K562 (cell line): ENCODE data around the gene THEM4. TPM values are rescaled to one million over a fixed set of nuclear protein-coding genes. Genes with fewer than 3 reads are reported as not detected.

Source experiments
- ATAC-seq: fragments of 200-7000 bp; cut with Tn5 transposase; 3 replicates; pipeline ENCODE4 v1.9.1; 2020; ENCODE audit warnings: moderate library complexity
- BruUV-seq: library from RNA; stranded (reverse); fragments of 400-500 nt; replicated peaks from 2 replicates; lab custom pipeline; 2021; lab: Mats Ljungman, UMichigan
- CTCF ChIA-PET: fragments of 300-600 bp; formaldehyde crosslinking; extraction: SDS; loops from one replicate; lab custom pipeline; 2021; ENCODE audit warnings: low intra/inter-chr PET ratio; lab: Yijun Ruan, JAX
- POLR2A ChIA-PET: fragments of 300-600, 350-650 bp; sonication (Branson Sonifier 250); formaldehyde crosslinking; extraction: SDS; loops from one replicate; lab custom pipeline; 2021; ENCODE audit warnings: antibody characterized with exemption, inconsistent platforms; lab: Yijun Ruan, JAX
- DNase-seq, 4 experiments: peaks; one replicate each; pipeline versions ENCODE4 v3.0.0 to v3.0.0-alpha.2; 2011 to 2018; ENCODE audit warnings: low spot score in 3 of 4, mixed read lengths in 3 of 4; ENCODE audit errors: extremely low read depth in 1 of 4
- FAIRE-seq: peaks from 2 replicates; lab custom pipeline; 2011; peaks lifted over from hg19 to GRCh38; lab: Jason Lieb, UNC
- H2AFZ ChIP-seq: 2 replicates; pipeline ENCODE4 v1.6.0; 2011; ENCODE audit warnings: low read depth, low read length, control low read depth, inconsistent platforms
- H3K27ac ChIP-seq: fragments of 200-600 bp; 3 replicates; pipeline ENCODE4 v1.8.0; 2011; ENCODE audit warnings: low read depth, mild to moderate bottlenecking, control low read depth, inconsistent platforms, low read length, moderate library complexity, mixed read lengths; ENCODE audit errors: extremely low read depth
- H3K27me3 ChIP-seq, 2 experiments: fragments of 300-600 bp in 1 of 2; 2 replicates in 1 of 2; 3 replicates in 1 of 2; pipeline versions ENCODE4 v1.6.0 to v1.8.0; 2011; ENCODE audit warnings: inconsistent platforms in 2 of 2, low read length in 2 of 2, mild to moderate bottlenecking in 1 of 2, mixed read lengths in 1 of 2, moderate library complexity in 1 of 2; ENCODE audit not compliant: control insufficient read depth in 2 of 2, insufficient read depth in 2 of 2
- H3K36me3 ChIP-seq: fragments of 300-600 bp; 3 replicates; pipeline ENCODE4 v1.8.0; 2011; ENCODE audit warnings: mild to moderate bottlenecking, low read length, inconsistent platforms; ENCODE audit not compliant: control insufficient read depth, insufficient read depth
- H3K4me1 ChIP-seq, 2 experiments: fragments of 200-600 bp in 1 of 2; replicated peaks in 1 of 2; 2 replicates in 1 of 2; 3 replicates in 1 of 2; pipeline versions ENCODE4 v1.5.1 to v1.8.0; 2011; ENCODE audit warnings: inconsistent platforms in 2 of 2, low read length in 2 of 2, mild to moderate bottlenecking in 1 of 2, mixed read lengths in 1 of 2, moderate library complexity in 1 of 2; ENCODE audit not compliant: control insufficient read depth in 2 of 2, insufficient read depth in 2 of 2
- H3K4me2 ChIP-seq: 2 replicates; pipeline ENCODE4 v1.6.1; 2011; ENCODE audit warnings: low read length, control low read depth, inconsistent platforms, mixed read lengths; ENCODE audit not compliant: insufficient read depth
- H3K4me3 ChIP-seq: fragments of 200-600 bp; sonication (generic), shearing (Covaris generic); 2 replicates; pipeline ENCODE4 v1.5.1; 2016; ENCODE audit warnings: control low read depth, inconsistent platforms
- H3K79me2 ChIP-seq: fragments of 200-600 bp; 3 replicates; pipeline ENCODE4 v1.8.0; 2011; ENCODE audit warnings: low read length, inconsistent platforms; ENCODE audit not compliant: control insufficient read depth, insufficient read depth
- H3K9ac ChIP-seq, 2 experiments: 2 replicates each; pipeline versions ENCODE4 v1.6.0 to v1.6.1; 2011; ENCODE audit warnings: low read depth in 2 of 2, low read length in 2 of 2, control low read depth in 1 of 2, inconsistent platforms in 1 of 2, mild to moderate bottlenecking in 1 of 2, mixed read lengths in 1 of 2; ENCODE audit not compliant: insufficient read depth in 1 of 2
- H3K9me1 ChIP-seq: one replicate; pipeline ENCODE4 v1.6.0; 2011; ENCODE audit warnings: inconsistent platforms, mild to moderate bottlenecking, low read length, moderate library complexity; ENCODE audit not compliant: control insufficient read depth, insufficient read depth
- H3K9me3 ChIP-seq: replicated peaks from 2 replicates; pipeline ENCODE4 v1.5.1; 2011; ENCODE audit warnings: low read depth, low read length, inconsistent platforms; ENCODE audit not compliant: control insufficient read depth, insufficient read depth
- H4K20me1 ChIP-seq: replicated peaks from 2 replicates; pipeline ENCODE4 v1.6.1; 2011; ENCODE audit warnings: low read length, inconsistent platforms, mixed read lengths; ENCODE audit not compliant: control insufficient read depth, insufficient read depth
- BHLHE40 ChIP-seq: IDR thresholded peaks from 2 replicates; pipeline ENCODE4 v1.6.1; 2011; ENCODE audit warnings: low read length, improper control_type of control experiment
- EHMT2 ChIP-seq: fragments of 450-650 bp; IDR thresholded peaks from 2 replicates; pipeline ENCODE4 v1.6.1; 2018; ENCODE audit warnings: antibody characterized with exemption
- GABPA ChIP-seq: fragments of 200-800 bp; sonication (Bioruptor generic); conservative IDR thresholded peaks from 2 replicates; pipeline ENCODE4 v1.6.1; 2016; ENCODE audit warnings: low read depth, missing genetic modification characterization, missing compliant biosample characterization
- ZFP36 ChIP-seq: fragments of 150-350 bp; IDR thresholded peaks from 2 replicates; pipeline ENCODE4 v1.6.1; 2018; ENCODE audit warnings: low read length, low read depth; ENCODE audit not compliant: partially characterized antibody
- ZNF165 ChIP-seq: fragments of 250-450 bp; sonication (Bioruptor Pico); IDR thresholded peaks from 2 replicates; pipeline ENCODE4 v1.4.0; 2020; ENCODE audit warnings: borderline replicate concordance
- WGBS: fragments of 100-300 bp; shearing (Covaris generic); methylation state at CpG from one replicate; pipeline ENCODE4 v1.1.6; 2016; ENCODE audit warnings: low coverage, mixed read lengths; ENCODE audit not compliant: insufficient coverage; ENCODE audit errors: missing lambda C conversion rate; 5-methylcytosine and 5-hydroxymethylcytosine counted together
- in situ Hi-C: fragments of 300-500 bp; cut with MboI; formaldehyde crosslinking; loops from 4 replicates; pipeline ENCODE4 v1.15.0; 2018; ENCODE audit warnings: inconsistent platforms, mixed read lengths
- intact Hi-C: fragments of 100-400 bp; cut with micrococcal nuclease; formaldehyde crosslinking; loops from 2 replicates; pipeline ENCODE4 v1.14.2; 2022
- polyA plus RNA-seq, 8 experiments: library from polyadenylated mRNA; depleted of rRNA in 4 of 8; stranded (reverse) in 5 of 8; unstranded in 3 of 8; fragments of >200 nt; fragmentation: Nextera tagmentation in 2 of 8; fragmentation: Illumina TruSeq in 1 of 8; extraction: Ambion mirVana in 2 of 8; extraction: Trizol in 1 of 8; gene quantifications; 2 replicates each; pipeline versions ENCODE4 v1.2.1 to v1.2.3, GENCODE V29; 2011 to 2014; ENCODE audit warnings: inconsistent platforms in 1 of 8, missing spikeins in 1 of 8
- total RNA-seq, 7 experiments: library from RNA; depleted of rRNA in 6 of 7; stranded (reverse); fragments of >200 nt in 6 of 7; fragmentation: Illumina TruSeq in 2 of 7; extraction: Trizol in 2 of 7; gene quantifications; 2 replicates each; pipeline versions ENCODE4 v1.2.1 to v1.2.3, GENCODE V29; 2011 to 2021; ENCODE audit warnings: low replicate concordance in 1 of 7

Gene THEM4
- total and polyA plus RNA-seq, 9 of the 15 experiments (the other 6 are each of a cell fraction or from before 2014, with no cell fraction given) = 8.6 to 71.9 (median 35.3) TPM

GRCh38 chr1:151944126-151944856 is 35.0 kb upstream of the THEM4 start:
- H4K20me1 ChIP-seq = no peaks in the 10 kb centered on the region
- intact Hi-C loops (no loop called here), in situ Hi-C loops (no loop called here)
- FAIRE-seq (peak; percentile 63), DNase-seq (peak; percentile 17 to 28 (median 20)), ATAC-seq (no peak)
- peaks cover 4 to 27% of the 10 kb centered on the region in 2 experiments; a peak in 4 of 5 replicates for H3K4me1 ChIP-seq
- peak overlapping the region; percentile 24; the same call in 2 of the 3 replicates for H3K27ac ChIP-seq
- no peaks in the 10 kb centered on the region for H3K36me3 ChIP-seq
- H2AFZ ChIP-seq = peak overlapping the region; percentile 81
- H3K9ac ChIP-seq = no peak overlapping the region
- H3K27me3 ChIP-seq = no peaks in the 10 kb centered on the region; a peak in 1 of 5 replicates
- H3K4me3 ChIP-seq = no peak overlapping the region
- H3K9me3 ChIP-seq = no peaks in the 10 kb centered on the region
- WGBS = 23% methylated on average over 7 of the region's 7 CpGs
- ChIA-PET POLR2A (interaction anchor here (0.6 to 1.4 kb wide), 2 partner anchors 14 to 1599 kb away, joined by 3 to 5 read pairs; no protein-coding TSS in a partner anchor), CTCF (no interaction called here)
- peak overlapping the region; percentile 20; the same call in 1 of the 2 replicates for H3K4me2 ChIP-seq
- no TSS peak for BruUV-seq
- no peaks in the 10 kb centered on the region for H3K9me1 ChIP-seq
- TF ChIP-seq ZNF165 (CRISPR knock-in tag) (no peak), BHLHE40 (peak; percentile 28; the same call in 1 of the 2 replicates), GABPA (tag) (no peak), ZFP36 (peak; percentile 22)
- H3K79me2 ChIP-seq = no peaks in the 10 kb centered on the region

GRCh38 chr1:151943591-151943990 is 34.3 kb upstream of the THEM4 start:
- POLR2A ChIA-PET = no interaction called here
- intact Hi-C loops = no loop called here
- CTCF ChIA-PET = no interaction called here

More at GRCh38 chr1:151943591-151943990, 34.3 kb upstream of the THEM4 start:
- in situ Hi-C loops = no loop called here
- Histone ChIP-seq H4K20me1 (no peaks in the 10 kb centered on the region), H3K9me3 (no peaks in the 10 kb centered on the region), H3K79me2 (no peaks in the 10 kb centered on the region), H3K27me3 (no peaks in the 10 kb centered on the region; a peak in 1 of 5 replicates), H3K36me3 (no peaks in the 10 kb centered on the region), H3K4me3 (no peak overlapping the region), H3K4me2 (no peak overlapping the region), H3K9me1 (no peaks in the 10 kb centered on the region), H3K9ac (no peak overlapping the region), H2AFZ (no peak overlapping the region), H3K27ac (no peak overlapping the region), H3K4me1 (peaks cover 3 to 27% of the 10 kb centered on the region in 2 experiments; a peak in 4 of 5 replicates)
- no peak for TF ChIP-seq EHMT2
- 72% methylated on average over 1 of the region's 1 CpG for WGBS
- DNase-seq (no peak), FAIRE-seq (no peak), ATAC-seq (no peak)
- BruUV-seq = no TSS peak
